ENCODE measurements around the gene LRP2.

DNA sequence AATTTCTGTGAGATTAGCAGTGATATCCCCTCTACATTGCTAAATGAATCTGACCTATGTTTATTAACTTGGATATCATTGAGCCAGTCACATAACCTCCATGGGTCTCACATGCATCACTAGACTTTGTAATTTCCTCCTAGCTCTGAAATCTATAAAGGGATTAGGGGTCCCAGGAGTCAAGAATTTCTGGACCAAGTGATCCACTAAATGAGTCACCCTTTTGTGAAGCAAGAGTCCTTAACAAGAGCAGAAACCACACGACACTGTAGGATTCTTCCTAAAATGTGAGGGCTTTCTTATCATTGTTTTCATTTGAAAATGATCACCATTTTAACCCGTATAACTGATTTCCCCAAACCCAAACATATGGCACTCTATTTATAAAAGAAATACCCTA is 202.6 kb downstream of the LRP2 start:
- TF ChIP-seq, protein P1, sequence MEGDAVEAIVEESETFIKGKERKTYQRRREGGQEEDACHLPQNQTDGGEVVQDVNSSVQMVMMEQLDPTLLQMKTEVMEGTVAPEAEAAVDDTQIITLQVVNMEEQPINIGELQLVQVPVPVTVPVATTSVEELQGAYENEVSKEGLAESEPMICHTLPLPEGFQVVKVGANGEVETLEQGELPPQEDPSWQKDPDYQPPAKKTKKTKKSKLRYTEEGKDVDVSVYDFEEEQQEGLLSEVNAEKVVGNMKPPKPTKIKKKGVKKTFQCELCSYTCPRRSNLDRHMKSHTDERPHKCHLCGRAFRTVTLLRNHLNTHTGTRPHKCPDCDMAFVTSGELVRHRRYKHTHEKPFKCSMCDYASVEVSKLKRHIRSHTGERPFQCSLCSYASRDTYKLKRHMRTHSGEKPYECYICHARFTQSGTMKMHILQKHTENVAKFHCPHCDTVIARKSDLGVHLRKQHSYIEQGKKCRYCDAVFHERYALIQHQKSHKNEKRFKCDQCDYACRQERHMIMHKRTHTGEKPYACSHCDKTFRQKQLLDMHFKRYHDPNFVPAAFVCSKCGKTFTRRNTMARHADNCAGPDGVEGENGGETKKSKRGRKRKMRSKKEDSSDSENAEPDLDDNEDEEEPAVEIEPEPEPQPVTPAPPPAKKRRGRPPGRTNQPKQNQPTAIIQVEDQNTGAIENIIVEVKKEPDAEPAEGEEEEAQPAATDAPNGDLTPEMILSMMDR (IDR thresholded peaks at IDR 0.05) = no peak
- no peak for TF ChIP-seq POLR2A (IDR thresholded peaks at IDR 0.05)

All from uterus (tissue), 2 donors.